K562 (cell line): Measurements from ENCODE around the gene TMEM43. TPM values are rescaled to one million over a fixed set of nuclear protein-coding genes. Genes with fewer than 3 reads are reported as not detected.

Source experiments
- ATAC-seq: fragments of 200-7000 bp; cut with Tn5 transposase; 3 replicates; pipeline ENCODE4 v1.9.1; 2020; ENCODE audit warnings: moderate library complexity
- BruUV-seq: library from RNA; stranded (reverse); fragments of 400-500 nt; replicated peaks from 2 replicates; lab custom pipeline; 2021; lab: Mats Ljungman, UMichigan
- CTCF ChIA-PET: fragments of 300-600 bp; formaldehyde crosslinking; extraction: SDS; loops from one replicate; lab custom pipeline; 2021; ENCODE audit warnings: low intra/inter-chr PET ratio; lab: Yijun Ruan, JAX
- POLR2A ChIA-PET: fragments of 300-600, 350-650 bp; sonication (Branson Sonifier 250); formaldehyde crosslinking; extraction: SDS; loops from one replicate; lab custom pipeline; 2021; ENCODE audit warnings: antibody characterized with exemption, inconsistent platforms; lab: Yijun Ruan, JAX
- DNase-seq, 4 experiments: peaks; one replicate each; pipeline versions ENCODE4 v3.0.0 to v3.0.0-alpha.2; 2011 to 2018; ENCODE audit warnings: low spot score in 3 of 4, mixed read lengths in 3 of 4; ENCODE audit errors: extremely low read depth in 1 of 4
- FAIRE-seq: peaks from 2 replicates; lab custom pipeline; 2011; peaks lifted over from hg19 to GRCh38; lab: Jason Lieb, UNC
- H2AFZ ChIP-seq: 2 replicates; pipeline ENCODE4 v1.6.0; 2011; ENCODE audit warnings: low read depth, low read length, control low read depth, inconsistent platforms
- H3K27ac ChIP-seq: fragments of 200-600 bp; 3 replicates; pipeline ENCODE4 v1.8.0; 2011; ENCODE audit warnings: low read depth, mild to moderate bottlenecking, control low read depth, inconsistent platforms, low read length, moderate library complexity, mixed read lengths; ENCODE audit errors: extremely low read depth
- H3K27me3 ChIP-seq, 2 experiments: fragments of 300-600 bp in 1 of 2; 2 replicates in 1 of 2; 3 replicates in 1 of 2; pipeline versions ENCODE4 v1.6.0 to v1.8.0; 2011; ENCODE audit warnings: inconsistent platforms in 2 of 2, low read length in 2 of 2, mild to moderate bottlenecking in 1 of 2, mixed read lengths in 1 of 2, moderate library complexity in 1 of 2; ENCODE audit not compliant: control insufficient read depth in 2 of 2, insufficient read depth in 2 of 2
- H3K36me3 ChIP-seq: fragments of 300-600 bp; 3 replicates; pipeline ENCODE4 v1.8.0; 2011; ENCODE audit warnings: mild to moderate bottlenecking, low read length, inconsistent platforms; ENCODE audit not compliant: control insufficient read depth, insufficient read depth
- H3K4me1 ChIP-seq, 2 experiments: fragments of 200-600 bp in 1 of 2; replicated peaks in 1 of 2; 2 replicates in 1 of 2; 3 replicates in 1 of 2; pipeline versions ENCODE4 v1.5.1 to v1.8.0; 2011; ENCODE audit warnings: inconsistent platforms in 2 of 2, low read length in 2 of 2, mild to moderate bottlenecking in 1 of 2, mixed read lengths in 1 of 2, moderate library complexity in 1 of 2; ENCODE audit not compliant: control insufficient read depth in 2 of 2, insufficient read depth in 2 of 2
- H3K4me2 ChIP-seq: 2 replicates; pipeline ENCODE4 v1.6.1; 2011; ENCODE audit warnings: low read length, control low read depth, inconsistent platforms, mixed read lengths; ENCODE audit not compliant: insufficient read depth
- H3K4me3 ChIP-seq: fragments of 200-600 bp; sonication (generic), shearing (Covaris generic); 2 replicates; pipeline ENCODE4 v1.5.1; 2016; ENCODE audit warnings: control low read depth, inconsistent platforms
- H3K79me2 ChIP-seq: fragments of 200-600 bp; 3 replicates; pipeline ENCODE4 v1.8.0; 2011; ENCODE audit warnings: low read length, inconsistent platforms; ENCODE audit not compliant: control insufficient read depth, insufficient read depth
- H3K9ac ChIP-seq, 2 experiments: 2 replicates each; pipeline versions ENCODE4 v1.6.0 to v1.6.1; 2011; ENCODE audit warnings: low read depth in 2 of 2, low read length in 2 of 2, control low read depth in 1 of 2, inconsistent platforms in 1 of 2, mild to moderate bottlenecking in 1 of 2, mixed read lengths in 1 of 2; ENCODE audit not compliant: insufficient read depth in 1 of 2
- H3K9me1 ChIP-seq: one replicate; pipeline ENCODE4 v1.6.0; 2011; ENCODE audit warnings: inconsistent platforms, mild to moderate bottlenecking, low read length, moderate library complexity; ENCODE audit not compliant: control insufficient read depth, insufficient read depth
- H3K9me3 ChIP-seq: replicated peaks from 2 replicates; pipeline ENCODE4 v1.5.1; 2011; ENCODE audit warnings: low read depth, low read length, inconsistent platforms; ENCODE audit not compliant: control insufficient read depth, insufficient read depth
- H4K20me1 ChIP-seq: replicated peaks from 2 replicates; pipeline ENCODE4 v1.6.1; 2011; ENCODE audit warnings: low read length, inconsistent platforms, mixed read lengths; ENCODE audit not compliant: control insufficient read depth, insufficient read depth
- EWSR1 ChIP-seq: fragments of 450-650 bp; IDR thresholded peaks from 2 replicates; pipeline ENCODE4 v1.6.1; 2018; ENCODE audit warnings: borderline replicate concordance, mild to moderate bottlenecking, low read depth, moderate library complexity; ENCODE audit not compliant: partially characterized antibody
- HIVEP1 ChIP-seq: fragments of 250-450 bp; sonication (Bioruptor Pico); IDR thresholded peaks from 2 replicates; pipeline ENCODE4 v1.4.0; 2020; ENCODE audit warnings: mild to moderate bottlenecking
- LCOR ChIP-seq: sonication (generic); formaldehyde crosslinking; IDR thresholded peaks from 2 replicates; pipeline ENCODE4 v1.8.0; 2022; ENCODE audit warnings: mild to moderate bottlenecking, missing genetic modification reagents
- NR4A1 ChIP-seq, 2 experiments: fragments of 250-450 bp in 1 of 2; fragments of 450-650 bp in 1 of 2; sonication (Bioruptor Pico) in 1 of 2; IDR thresholded peaks; 2 replicates each; pipeline versions ENCODE4 v1.4.0 to v1.6.1; 2016 to 2020; ENCODE audit warnings: mild to moderate bottlenecking in 2 of 2, missing compliant biosample characterization in 1 of 2, missing genetic modification characterization in 1 of 2, moderate library complexity in 1 of 2
- PML ChIP-seq: IDR thresholded peaks from 2 replicates; pipeline ENCODE4 v1.6.1; 2012; ENCODE audit warnings: low read length, inconsistent platforms
- RBM34 ChIP-seq: fragments of 200-400 bp; formaldehyde crosslinking; IDR thresholded peaks from 2 replicates; pipeline ENCODE4 v1.6.1; 2018; ENCODE audit warnings: low read length, borderline replicate concordance; ENCODE audit not compliant: insufficient read depth
- STAT5B ChIP-seq: fragments of 250-450 bp; sonication (Bioruptor Pico); IDR thresholded peaks from 2 replicates; pipeline ENCODE4 v1.8.0; 2021; ENCODE audit warnings: mild to moderate bottlenecking, inconsistent platforms
- WGBS: fragments of 100-300 bp; shearing (Covaris generic); methylation state at CpG from one replicate; pipeline ENCODE4 v1.1.6; 2016; ENCODE audit warnings: low coverage, mixed read lengths; ENCODE audit not compliant: insufficient coverage; ENCODE audit errors: missing lambda C conversion rate; 5-methylcytosine and 5-hydroxymethylcytosine counted together
- in situ Hi-C: fragments of 300-500 bp; cut with MboI; formaldehyde crosslinking; loops from 4 replicates; pipeline ENCODE4 v1.15.0; 2018; ENCODE audit warnings: inconsistent platforms, mixed read lengths
- intact Hi-C: fragments of 100-400 bp; cut with micrococcal nuclease; formaldehyde crosslinking; loops from 2 replicates; pipeline ENCODE4 v1.14.2; 2022
- polyA plus RNA-seq, 8 experiments: library from polyadenylated mRNA; depleted of rRNA in 4 of 8; stranded (reverse) in 5 of 8; unstranded in 3 of 8; fragments of >200 nt; fragmentation: Nextera tagmentation in 2 of 8; fragmentation: Illumina TruSeq in 1 of 8; extraction: Ambion mirVana in 2 of 8; extraction: Trizol in 1 of 8; gene quantifications; 2 replicates each; pipeline versions ENCODE4 v1.2.1 to v1.2.3, GENCODE V29; 2011 to 2014; ENCODE audit warnings: inconsistent platforms in 1 of 8, missing spikeins in 1 of 8
- total RNA-seq, 7 experiments: library from RNA; depleted of rRNA in 6 of 7; stranded (reverse); fragments of >200 nt in 6 of 7; fragmentation: Illumina TruSeq in 2 of 7; extraction: Trizol in 2 of 7; gene quantifications; 2 replicates each; pipeline versions ENCODE4 v1.2.1 to v1.2.3, GENCODE V29; 2011 to 2021; ENCODE audit warnings: low replicate concordance in 1 of 7
- TF ChIP-seq, protein P1 (sequence below): fragments of 250-450 bp; sonication (Bioruptor Pico); IDR thresholded peaks from 2 replicates; pipeline ENCODE4 v1.5.1; 2021; ENCODE audit warnings: mild to moderate bottlenecking
- TF ChIP-seq, protein P2 (sequence below): fragments of 200-600 bp; sonication (generic); IDR thresholded peaks from one replicate; pipeline ENCODE4 v1.6.1; 2012; ENCODE audit warnings: mild to moderate bottlenecking, low read depth, low read length, inconsistent platforms

Gene TMEM43
- total and polyA plus RNA-seq, 9 of the 15 experiments (the other 6 are each of a cell fraction or from before 2014, with no cell fraction given) = 16.7 to 46.1 (median 35.7) TPM

DNA sequence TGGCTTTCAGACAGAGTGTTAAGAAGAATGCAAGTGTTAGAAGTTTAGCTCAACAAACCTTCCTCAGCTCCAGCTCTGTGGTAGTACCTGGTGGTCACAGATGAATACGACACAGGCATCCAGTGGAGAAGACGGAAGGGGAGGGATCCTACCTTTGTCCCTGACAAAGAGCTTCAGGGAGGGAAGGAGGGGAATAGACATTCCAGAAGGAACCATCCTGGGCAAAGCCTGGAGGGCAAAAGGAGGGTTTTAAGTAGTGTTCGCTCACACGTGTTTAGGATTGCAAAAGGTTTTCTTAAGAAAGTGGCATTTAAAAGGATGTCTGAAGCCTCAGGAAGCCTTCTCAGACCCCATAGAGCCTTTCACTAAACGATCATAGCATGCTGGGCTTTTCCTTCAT lies 3.0 kb upstream of the TMEM43 start:
- DNase-seq = peak in 1 of 4 experiments; percentile 3
- 89% methylated on average over 5 of the region's 5 CpGs for WGBS
- Histone ChIP-seq H3K27me3 (no peaks in the 10 kb centered on the region), H4K20me1 (peaks cover 10% of the 10 kb centered on the region; the same call in 1 of the 2 replicates), H3K9ac (no peak overlapping the region), H2AFZ (no peak overlapping the region), H3K9me1 (peaks cover 5% of the 10 kb centered on the region), H3K36me3 (peaks cover 64% of the 10 kb centered on the region), H3K4me3 (no peak overlapping the region), H3K9me3 (peaks cover 33% of the 10 kb centered on the region), H3K4me2 (peak overlapping the region; percentile 95), H3K4me1 (peaks cover 31 to 39% of the 10 kb centered on the region in 2 experiments), H3K27ac (peak overlapping the region; percentile 24; the same call in 1 of the 3 replicates), H3K79me2 (peaks cover 92% of the 10 kb centered on the region)
- CTCF ChIA-PET = no interaction called here
- FAIRE-seq = no peak
- POLR2A ChIA-PET = interaction anchor here (0.6 to 1.1 kb wide), 2 partner anchors 51 to 57 kb away, joined by 3 read pairs; partner anchors contain the start of genes LSM3 and XPC
- BruUV-seq = no TSS peak
- in situ Hi-C loops (loop anchor here (5.0 kb wide), 1 partner anchor 225 kb away; no protein-coding TSS in a partner anchor), intact Hi-C loops (loop anchor here (10.0 kb wide), 1 partner anchor 467 kb away; no protein-coding TSS in a partner anchor)
- no peak for ATAC-seq
- TF ChIP-seq LCOR (CRISPR knock-in tag) (no peak), PML (no peak), EWSR1 (no peak), STAT5B (CRISPR knock-in tag) (no peak), RBM34 (no peak), HIVEP1 (CRISPR knock-in tag) (no peak), NR4A1 (CRISPR knock-in tag; IDR thresholded peaks at IDR 0.05) (no peak), NR4A1 (tag; IDR thresholded peaks at IDR 0.05) (no peak)
- TF ChIP-seq, protein P1, sequence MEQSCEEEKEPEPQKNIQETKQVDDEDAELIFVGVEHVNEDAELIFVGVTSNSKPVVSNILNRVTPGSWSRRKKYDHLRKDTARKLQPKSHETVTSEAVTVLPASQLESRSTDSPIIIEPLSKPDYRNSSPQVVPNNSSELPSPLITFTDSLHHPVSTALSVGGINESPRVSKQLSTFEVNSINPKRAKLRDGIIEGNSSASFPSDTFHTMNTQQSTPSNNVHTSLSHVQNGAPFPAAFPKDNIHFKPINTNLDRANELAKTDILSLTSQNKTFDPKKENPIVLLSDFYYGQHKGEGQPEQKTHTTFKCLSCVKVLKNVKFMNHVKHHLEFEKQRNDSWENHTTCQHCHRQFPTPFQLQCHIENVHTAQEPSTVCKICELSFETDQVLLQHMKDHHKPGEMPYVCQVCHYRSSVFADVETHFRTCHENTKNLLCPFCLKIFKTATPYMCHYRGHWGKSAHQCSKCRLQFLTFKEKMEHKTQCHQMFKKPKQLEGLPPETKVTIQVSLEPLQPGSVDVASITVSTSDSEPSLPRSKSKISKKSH (CRISPR knock-in tag) = no peak
- TF ChIP-seq, protein P2, sequence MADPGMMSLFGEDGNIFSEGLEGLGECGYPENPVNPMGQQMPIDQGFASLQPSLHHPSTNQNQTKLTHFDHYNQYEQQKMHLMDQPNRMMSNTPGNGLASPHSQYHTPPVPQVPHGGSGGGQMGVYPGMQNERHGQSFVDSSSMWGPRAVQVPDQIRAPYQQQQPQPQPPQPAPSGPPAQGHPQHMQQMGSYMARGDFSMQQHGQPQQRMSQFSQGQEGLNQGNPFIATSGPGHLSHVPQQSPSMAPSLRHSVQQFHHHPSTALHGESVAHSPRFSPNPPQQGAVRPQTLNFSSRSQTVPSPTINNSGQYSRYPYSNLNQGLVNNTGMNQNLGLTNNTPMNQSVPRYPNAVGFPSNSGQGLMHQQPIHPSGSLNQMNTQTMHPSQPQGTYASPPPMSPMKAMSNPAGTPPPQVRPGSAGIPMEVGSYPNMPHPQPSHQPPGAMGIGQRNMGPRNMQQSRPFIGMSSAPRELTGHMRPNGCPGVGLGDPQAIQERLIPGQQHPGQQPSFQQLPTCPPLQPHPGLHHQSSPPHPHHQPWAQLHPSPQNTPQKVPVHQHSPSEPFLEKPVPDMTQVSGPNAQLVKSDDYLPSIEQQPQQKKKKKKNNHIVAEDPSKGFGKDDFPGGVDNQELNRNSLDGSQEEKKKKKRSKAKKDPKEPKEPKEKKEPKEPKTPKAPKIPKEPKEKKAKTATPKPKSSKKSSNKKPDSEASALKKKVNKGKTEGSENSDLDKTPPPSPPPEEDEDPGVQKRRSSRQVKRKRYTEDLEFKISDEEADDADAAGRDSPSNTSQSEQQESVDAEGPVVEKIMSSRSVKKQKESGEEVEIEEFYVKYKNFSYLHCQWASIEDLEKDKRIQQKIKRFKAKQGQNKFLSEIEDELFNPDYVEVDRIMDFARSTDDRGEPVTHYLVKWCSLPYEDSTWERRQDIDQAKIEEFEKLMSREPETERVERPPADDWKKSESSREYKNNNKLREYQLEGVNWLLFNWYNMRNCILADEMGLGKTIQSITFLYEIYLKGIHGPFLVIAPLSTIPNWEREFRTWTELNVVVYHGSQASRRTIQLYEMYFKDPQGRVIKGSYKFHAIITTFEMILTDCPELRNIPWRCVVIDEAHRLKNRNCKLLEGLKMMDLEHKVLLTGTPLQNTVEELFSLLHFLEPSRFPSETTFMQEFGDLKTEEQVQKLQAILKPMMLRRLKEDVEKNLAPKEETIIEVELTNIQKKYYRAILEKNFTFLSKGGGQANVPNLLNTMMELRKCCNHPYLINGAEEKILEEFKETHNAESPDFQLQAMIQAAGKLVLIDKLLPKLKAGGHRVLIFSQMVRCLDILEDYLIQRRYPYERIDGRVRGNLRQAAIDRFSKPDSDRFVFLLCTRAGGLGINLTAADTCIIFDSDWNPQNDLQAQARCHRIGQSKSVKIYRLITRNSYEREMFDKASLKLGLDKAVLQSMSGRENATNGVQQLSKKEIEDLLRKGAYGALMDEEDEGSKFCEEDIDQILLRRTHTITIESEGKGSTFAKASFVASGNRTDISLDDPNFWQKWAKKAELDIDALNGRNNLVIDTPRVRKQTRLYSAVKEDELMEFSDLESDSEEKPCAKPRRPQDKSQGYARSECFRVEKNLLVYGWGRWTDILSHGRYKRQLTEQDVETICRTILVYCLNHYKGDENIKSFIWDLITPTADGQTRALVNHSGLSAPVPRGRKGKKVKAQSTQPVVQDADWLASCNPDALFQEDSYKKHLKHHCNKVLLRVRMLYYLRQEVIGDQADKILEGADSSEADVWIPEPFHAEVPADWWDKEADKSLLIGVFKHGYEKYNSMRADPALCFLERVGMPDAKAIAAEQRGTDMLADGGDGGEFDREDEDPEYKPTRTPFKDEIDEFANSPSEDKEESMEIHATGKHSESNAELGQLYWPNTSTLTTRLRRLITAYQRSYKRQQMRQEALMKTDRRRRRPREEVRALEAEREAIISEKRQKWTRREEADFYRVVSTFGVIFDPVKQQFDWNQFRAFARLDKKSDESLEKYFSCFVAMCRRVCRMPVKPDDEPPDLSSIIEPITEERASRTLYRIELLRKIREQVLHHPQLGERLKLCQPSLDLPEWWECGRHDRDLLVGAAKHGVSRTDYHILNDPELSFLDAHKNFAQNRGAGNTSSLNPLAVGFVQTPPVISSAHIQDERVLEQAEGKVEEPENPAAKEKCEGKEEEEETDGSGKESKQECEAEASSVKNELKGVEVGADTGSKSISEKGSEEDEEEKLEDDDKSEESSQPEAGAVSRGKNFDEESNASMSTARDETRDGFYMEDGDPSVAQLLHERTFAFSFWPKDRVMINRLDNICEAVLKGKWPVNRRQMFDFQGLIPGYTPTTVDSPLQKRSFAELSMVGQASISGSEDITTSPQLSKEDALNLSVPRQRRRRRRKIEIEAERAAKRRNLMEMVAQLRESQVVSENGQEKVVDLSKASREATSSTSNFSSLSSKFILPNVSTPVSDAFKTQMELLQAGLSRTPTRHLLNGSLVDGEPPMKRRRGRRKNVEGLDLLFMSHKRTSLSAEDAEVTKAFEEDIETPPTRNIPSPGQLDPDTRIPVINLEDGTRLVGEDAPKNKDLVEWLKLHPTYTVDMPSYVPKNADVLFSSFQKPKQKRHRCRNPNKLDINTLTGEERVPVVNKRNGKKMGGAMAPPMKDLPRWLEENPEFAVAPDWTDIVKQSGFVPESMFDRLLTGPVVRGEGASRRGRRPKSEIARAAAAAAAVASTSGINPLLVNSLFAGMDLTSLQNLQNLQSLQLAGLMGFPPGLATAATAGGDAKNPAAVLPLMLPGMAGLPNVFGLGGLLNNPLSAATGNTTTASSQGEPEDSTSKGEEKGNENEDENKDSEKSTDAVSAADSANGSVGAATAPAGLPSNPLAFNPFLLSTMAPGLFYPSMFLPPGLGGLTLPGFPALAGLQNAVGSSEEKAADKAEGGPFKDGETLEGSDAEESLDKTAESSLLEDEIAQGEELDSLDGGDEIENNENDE = no peak
